ENCODE results near the gene AOAH.

DNA sequence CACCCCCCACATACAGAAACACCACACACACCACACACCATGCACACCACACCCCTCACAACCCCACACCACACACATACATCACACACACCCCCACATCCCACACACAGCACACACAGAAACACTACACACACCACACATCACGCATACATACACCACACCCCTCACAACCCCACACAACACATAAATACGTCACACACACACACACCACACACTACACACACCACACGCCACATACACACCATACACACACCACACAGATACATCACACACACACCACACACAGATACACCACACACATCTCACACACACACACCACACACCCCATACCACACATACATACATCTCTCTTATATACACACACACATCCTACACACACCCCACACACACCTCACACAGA lies 208.4 kb downstream of the AOAH start:
- TF ChIP-seq, protein P1, sequence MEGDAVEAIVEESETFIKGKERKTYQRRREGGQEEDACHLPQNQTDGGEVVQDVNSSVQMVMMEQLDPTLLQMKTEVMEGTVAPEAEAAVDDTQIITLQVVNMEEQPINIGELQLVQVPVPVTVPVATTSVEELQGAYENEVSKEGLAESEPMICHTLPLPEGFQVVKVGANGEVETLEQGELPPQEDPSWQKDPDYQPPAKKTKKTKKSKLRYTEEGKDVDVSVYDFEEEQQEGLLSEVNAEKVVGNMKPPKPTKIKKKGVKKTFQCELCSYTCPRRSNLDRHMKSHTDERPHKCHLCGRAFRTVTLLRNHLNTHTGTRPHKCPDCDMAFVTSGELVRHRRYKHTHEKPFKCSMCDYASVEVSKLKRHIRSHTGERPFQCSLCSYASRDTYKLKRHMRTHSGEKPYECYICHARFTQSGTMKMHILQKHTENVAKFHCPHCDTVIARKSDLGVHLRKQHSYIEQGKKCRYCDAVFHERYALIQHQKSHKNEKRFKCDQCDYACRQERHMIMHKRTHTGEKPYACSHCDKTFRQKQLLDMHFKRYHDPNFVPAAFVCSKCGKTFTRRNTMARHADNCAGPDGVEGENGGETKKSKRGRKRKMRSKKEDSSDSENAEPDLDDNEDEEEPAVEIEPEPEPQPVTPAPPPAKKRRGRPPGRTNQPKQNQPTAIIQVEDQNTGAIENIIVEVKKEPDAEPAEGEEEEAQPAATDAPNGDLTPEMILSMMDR (IDR thresholded peaks at IDR 0.05), result no peak
- no peak for TF ChIP-seq POLR2A (IDR thresholded peaks at IDR 0.05)

All from heart left ventricle (tissue), 13 donors.